GM18505 (cell line): ENCODE results near the gene KRTAP3-3.

Source experiments
- ATAC-seq: cut with Tn5 transposase; IDR thresholded peaks from one replicate; pipeline ENCODE4 v1.9.1; 2021; ENCODE audit not compliant: unreplicated experiment
- POLR2A ChIP-seq: IDR thresholded peaks from 4 replicates; pipeline ENCODE4 v1.6.1; 2011; ENCODE audit warnings: borderline replicate concordance; ENCODE audit not compliant: insufficient read depth, insufficient read length; ENCODE audit errors: extremely low read depth

The KRTAP3-3 gene

DNA sequence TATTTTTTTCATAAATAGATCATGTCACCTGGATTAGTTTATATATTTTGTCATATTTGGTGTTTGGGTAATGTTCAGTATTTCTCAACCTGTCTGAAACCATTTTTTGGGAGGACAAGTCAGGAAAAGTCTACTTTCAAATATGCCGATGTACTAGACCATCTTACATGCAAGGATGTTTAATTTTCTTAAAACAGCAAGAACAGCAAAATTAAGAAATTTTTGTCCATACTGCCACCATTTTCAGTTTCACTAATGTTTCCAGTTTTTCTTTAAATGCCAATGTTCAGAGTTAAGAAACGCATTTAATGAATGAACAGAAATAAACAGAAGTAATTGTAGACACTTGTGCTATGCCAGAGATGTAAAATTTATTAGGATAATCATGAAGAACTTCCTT lies 880 bp downstream of the KRTAP3-3 start:
- no peak for ATAC-seq
- no peak for TF ChIP-seq POLR2A

DNA sequence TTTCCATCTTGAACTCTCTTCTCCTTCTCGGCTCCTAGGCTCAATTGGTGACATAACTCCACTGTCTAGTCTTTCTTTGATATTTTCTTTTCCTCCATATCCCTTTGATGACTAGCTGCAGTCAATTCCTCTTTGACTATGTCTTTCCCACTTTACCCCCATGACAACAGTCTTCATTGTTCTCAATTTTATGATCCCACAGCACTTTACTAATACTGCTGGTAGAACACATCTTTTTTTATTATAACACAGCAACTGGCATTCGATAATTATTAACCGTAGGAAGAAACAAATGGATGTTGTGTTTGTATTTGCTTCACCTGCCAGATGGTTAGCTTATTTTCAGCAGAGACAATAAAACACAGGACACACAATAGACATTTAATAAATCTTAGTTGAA lies 1.3 kb downstream of the KRTAP3-3 start:
- no peak for TF ChIP-seq POLR2A

DNA sequence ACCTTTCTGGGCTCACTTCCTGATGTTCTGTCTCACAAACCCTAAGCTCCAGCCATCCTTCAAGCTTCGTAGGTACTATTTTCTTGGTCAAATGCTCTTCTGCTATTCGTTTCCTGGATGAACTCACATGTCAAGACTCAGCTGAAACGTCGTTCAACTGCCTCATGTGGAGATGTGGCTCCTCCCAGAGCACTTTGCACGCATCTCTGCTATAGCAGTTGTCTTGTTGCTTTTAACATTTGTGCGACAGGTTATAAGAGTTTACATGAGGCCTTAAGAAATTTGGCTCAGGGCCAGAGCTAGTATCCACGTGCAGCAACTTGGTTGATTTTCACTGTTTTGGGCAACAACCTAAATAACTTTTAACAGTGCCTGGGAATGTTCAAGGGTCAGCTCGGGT lies 7.0 kb downstream of the KRTAP3-3 start:
- no peak for ATAC-seq
- no peak for TF ChIP-seq POLR2A

More for the DNA sequence above, 1.3 kb downstream of the KRTAP3-3 start:
- no peak for ATAC-seq

DNA sequence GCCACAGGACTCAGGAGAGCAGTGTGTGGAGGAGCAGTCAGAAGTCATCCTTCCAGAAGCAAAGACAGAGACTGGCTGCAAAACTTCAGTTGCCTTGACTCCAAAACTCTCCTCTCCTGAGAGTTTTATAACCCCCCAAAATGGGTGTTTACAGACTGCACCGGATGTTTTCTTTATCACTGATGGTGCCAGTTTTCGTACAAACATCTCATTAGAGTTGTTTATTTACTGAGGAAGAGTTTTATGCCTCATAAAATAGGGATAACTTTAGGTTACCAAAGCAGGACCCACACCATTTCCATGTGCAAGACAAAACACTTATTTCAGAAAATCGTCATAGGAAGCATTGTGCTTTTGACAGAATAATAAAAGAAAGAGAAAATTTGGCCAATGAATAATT lies 9.7 kb downstream of the KRTAP3-3 start, which contains the start of gene KRT40:
KRT40 (minus strand) TSS at position 101 of the 400 bp plus-strand sequence; CDS start at position 48, 53 bp downstream.
- ATAC-seq = no peak
- no peak for TF ChIP-seq POLR2A

DNA sequence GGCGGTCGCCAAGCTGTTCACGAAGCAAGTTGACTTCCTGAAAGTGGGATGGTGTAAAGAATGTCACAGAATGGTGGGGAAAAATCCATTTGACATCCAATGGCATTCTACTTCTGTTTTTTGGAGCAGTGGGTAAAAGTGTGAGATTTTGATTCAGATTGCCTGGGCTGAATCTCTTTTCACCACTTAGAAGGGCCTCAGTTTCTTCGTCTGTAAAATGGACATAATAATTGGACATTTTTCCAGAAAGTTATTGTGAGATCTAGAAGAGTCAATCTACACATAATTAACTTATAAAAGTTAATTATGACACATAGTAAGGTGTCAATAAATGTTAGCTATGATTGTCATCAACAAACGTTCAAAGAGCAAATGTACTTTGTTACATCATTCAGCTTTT lies 12.8 kb downstream of the KRTAP3-3 start:
- no peak for ATAC-seq
- no peak for TF ChIP-seq POLR2A

DNA sequence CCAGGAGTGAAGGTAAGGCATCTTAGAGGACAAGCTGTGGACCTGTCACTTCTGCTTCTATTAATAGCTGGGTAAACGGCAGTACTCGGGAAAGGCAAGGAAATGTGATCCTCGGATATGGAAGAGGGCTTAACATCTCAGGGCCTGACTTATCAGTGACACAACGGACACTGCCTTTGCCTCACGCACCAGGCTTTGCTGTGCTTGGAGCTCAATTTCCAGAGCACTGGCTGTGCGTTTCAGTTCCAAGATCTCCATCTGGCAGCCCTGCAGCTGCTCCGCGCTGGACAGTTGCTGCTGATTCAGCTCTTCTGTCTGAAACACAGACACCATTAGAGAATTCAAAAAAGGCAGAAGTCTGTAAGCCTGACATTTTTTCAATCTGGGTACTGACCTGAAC lies 13.4 kb downstream of the KRTAP3-3 start:
- no peak for TF ChIP-seq POLR2A
- no peak for ATAC-seq

DNA sequence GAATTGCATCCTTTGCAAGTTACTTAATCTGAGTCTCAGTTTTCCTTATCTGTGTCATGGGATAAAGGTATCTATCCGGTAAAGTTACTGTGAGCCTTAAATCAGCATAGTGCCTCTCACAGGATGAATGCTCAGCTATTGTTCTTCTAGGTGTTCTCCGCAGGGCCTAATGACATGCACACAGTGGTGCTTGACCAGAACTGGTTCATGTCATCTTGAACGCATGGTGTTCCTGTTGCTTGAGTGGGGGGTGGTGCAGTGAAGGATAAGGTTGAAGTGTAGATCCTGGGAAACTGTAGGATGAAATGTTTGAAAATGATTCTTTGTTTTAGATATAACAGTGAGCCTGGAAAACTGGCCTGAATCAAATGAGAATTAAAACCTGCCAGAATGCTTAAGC lies 13.8 kb downstream of the KRTAP3-3 start:
- TF ChIP-seq POLR2A = no peak
- no peak for ATAC-seq

DNA sequence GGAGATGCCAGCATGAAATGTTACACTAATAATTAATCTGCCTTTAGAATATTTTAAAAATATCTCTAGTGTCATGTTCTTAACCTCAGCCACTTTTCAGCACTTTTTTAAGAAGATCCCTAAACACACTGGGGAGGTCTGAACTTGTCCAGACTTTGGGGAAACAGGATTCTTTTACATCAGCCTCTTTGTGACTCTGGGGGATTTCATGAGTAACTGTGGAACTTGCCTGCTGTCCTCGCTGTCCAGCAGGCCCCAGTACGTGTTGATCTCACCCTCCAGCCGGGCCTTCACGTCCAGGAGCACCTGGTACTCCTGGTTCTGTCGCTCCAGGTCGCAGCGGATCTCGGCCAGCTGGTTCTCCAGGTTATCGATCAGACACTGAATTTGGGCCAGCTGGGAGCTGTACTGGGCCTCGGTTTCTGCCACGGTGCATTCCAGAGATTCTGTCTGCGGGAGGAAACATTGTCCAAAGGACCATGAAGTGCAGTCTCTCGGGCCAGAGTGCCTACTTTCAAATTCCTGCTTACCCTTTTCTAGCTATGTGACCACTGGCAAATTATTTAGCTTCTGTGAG lies 15.3 kb downstream of the KRTAP3-3 start:
- TF ChIP-seq POLR2A = no peak
- ATAC-seq = no peak

DNA sequence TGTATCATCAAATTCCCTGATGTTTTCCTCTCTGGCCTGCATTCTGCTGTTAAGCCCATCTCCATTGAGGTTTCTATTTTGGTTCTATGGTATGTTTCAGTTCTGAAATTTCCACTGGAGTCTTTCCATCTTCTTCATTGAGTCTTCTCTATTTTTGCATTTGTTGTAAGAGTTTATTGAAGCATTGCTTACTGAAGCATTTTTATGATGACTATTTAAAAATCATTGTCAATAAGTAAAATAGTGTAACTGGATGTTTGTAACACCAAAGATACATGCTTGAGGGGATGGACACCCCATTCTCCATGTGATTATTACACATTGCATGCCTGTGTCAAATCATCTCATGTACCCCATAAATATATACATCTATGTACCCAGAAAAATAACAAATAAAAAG lies 18.4 kb downstream of the KRTAP3-3 start:
- TF ChIP-seq POLR2A = no peak

DNA sequence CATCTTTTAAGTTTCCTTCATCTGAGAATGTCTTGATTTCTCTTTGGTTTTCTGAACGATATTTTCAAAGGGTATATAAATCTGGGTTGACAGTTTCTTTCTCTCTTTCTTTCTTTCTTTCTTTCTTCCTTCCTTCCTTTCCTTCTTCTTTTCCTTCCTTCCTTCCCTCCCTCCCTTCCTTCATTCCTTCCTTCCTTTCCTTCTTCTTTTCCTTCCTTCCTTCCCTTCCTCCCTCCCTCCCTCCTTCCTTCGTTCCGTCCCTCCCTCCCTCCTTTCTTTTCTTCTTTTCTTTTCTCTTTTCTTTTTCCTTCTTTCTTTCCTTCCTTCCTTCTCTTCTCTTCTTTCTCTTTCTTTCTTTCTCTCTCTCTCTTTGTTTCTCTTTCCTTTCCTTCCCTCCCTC lies 19.6 kb downstream of the KRTAP3-3 start:
- TF ChIP-seq POLR2A = no peak

More for the DNA sequence above, 18.4 kb downstream of the KRTAP3-3 start:
- ATAC-seq = no peak

DNA sequence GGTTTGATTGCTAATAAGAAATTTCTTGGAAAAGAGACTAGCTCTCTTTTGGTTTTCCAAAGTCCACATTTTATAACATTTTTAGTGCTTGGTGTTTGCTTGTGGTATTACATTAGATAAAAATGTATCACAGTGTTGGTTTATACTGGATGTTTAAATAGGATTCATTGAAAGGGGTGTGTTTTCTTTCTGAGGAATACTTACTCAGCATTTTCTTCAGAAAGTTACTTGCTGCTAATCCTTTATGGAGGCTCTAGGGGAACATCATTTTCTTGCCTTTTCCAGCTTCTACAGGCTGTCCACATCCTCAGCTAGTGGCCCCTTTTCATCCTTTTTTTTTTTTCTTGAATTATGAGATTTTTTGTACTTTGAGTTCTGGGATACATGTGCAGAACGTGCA lies 26.4 kb downstream of the KRTAP3-3 start:
- no peak for ATAC-seq
- TF ChIP-seq POLR2A = no peak

More for the DNA sequence above, 19.6 kb downstream of the KRTAP3-3 start:
- no peak for ATAC-seq

DNA sequence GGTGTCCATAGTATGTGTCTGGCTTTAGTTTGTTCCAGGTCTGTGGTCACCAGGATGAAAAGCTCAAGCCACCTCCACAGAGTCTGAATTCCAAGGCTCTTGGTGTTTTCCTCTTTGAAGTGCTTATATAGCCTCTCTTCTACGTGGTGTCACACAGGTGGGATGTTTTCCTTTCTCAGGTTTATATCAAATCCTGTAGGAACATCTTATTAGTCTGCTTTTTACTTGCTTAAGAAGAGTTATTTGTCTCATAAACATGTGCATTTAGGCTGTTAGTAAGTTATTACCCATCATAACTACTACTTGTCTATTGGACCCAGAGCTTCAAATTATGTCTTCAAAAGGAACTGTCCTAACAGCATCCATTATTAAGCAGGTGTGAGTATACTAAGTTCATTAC lies 27.1 kb downstream of the KRTAP3-3 start, which contains the start of gene KRT39:
KRT39 (minus strand) TSS at position 101 of the 400 bp plus-strand sequence; CDS start at position 9, 92 bp downstream.
- no peak for TF ChIP-seq POLR2A
- ATAC-seq = no peak

DNA sequence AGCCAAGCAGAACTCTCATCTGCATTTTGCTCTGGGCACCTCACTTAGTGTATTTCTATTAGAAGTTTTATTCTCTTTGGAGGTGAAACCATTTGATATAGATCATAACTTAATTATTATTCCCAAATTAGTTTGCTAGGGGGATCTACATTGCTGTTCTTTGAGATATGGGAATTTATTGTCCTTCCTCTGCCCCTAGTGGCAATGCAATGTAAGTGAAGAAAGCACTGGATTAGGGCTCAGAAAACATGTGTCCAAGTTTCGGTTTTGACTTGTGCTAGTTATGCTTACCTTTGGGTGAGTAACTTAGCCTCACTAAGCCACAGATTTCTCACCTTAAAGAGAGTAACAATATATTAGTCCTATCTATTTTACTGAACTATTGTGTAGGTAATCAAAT lies 30.1 kb downstream of the KRTAP3-3 start:
- TF ChIP-seq POLR2A = no peak
- no peak for ATAC-seq

DNA sequence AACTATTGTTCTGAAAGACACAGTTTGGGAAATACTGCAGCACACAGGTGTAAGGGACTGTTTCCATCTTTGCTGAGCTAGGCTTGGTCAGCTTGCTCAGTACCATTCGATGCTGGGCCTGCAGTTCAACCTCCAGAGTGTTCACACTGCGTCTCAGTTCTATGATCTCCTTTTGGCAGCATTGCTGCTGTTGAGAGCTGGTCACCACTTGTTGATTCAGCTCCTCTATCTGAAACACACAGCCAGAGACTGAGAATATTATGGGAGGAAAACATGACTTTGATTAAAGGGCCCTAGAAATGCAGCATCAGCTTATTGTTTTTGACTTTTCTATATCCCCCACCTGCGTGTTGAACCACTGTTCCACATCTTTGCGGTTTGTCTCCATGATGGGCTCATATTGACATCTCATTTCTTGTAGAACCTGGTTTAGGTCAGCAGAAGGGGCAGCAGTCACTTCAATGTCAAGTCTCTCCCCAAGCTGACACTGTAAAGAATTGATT lies 31.9 kb downstream of the KRTAP3-3 start:
- no peak for TF ChIP-seq POLR2A
- ATAC-seq = no peak
